ENCODE measurements around the gene ZFP92.
"Not testable (repeated sequence)": the region's sequence is repeated elsewhere in the genome, so short reads cannot be mapped to it uniquely, and the experiment has no call there.

Gene ZFP92

GRCh38 chrX:153387987-153388721 is 23.1 kb upstream of the ZFP92 start:
- Histone ChIP-seq H3K27ac (ENCODE audit: low read depth, low read length) (no peak overlapping the region), H3K4me3 (ENCODE audit: low read depth in 1 of 2, low read length in 2 of 2) (no peak overlapping the region), H3K27me3 (ENCODE audit: control insufficient read depth in 1 of 2, insufficient read depth in 2 of 2, low read length in 2 of 2) (peaks cover 0 to 6% of the 10 kb centered on the region in 2 donors), H3K9me3 (ENCODE audit: low read length) (no peaks in the 10 kb centered on the region), H3K36me3 (ENCODE audit: insufficient read depth, low read length) (no peaks in the 10 kb centered on the region), H3K4me1 (ENCODE audit: insufficient read depth, low read length) (no peaks in the 10 kb centered on the region), H3K9ac (ENCODE audit: low read length) (no peak overlapping the region)

DNA sequence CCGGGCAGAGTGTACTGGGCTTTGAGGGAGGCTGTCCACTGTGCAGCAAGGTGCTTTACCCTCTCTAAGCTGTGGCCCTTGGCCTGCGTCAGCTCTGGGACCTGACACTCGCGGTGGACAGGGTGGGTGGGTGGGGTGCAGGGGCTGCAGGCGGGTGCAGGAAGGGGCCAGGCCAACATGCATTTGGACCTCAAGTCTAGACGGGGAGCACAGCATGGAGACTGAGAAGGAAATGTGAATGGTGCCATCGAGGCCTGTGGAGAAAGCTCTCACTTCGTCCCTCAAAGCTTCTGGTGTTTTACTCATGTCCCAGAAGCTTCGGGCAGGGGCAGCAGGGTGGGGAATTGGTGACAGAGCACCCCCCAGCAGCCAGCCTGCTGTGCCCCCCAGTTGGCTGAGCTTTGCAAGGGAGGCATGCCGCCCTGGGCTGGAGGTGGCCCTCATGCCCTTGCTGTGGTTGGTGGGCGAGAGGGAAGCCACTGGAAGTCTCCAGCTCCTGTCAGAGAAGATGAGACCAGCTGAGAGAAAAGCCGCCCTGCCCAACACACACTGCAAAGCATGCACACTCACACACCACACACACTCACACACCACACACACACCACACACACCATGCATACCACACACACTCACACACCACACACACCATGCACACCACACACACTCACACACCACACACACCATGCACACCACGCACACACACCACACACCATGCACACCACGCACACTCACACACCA is 22.4 kb upstream of the ZFP92 start:
- no peak overlapping the region for H3K9ac ChIP-seq (ENCODE audit: low read length)
- no peaks in the 10 kb centered on the region for H3K36me3 ChIP-seq (ENCODE audit: insufficient read depth, low read length)
- no peak overlapping the region for H3K27ac ChIP-seq (ENCODE audit: low read depth, low read length)
- H3K4me1 ChIP-seq (ENCODE audit: insufficient read depth, low read length) = no peaks in the 10 kb centered on the region
- no peaks in the 10 kb centered on the region for H3K9me3 ChIP-seq (ENCODE audit: low read length)
- no peak overlapping the region for H3K4me3 ChIP-seq (ENCODE audit: low read depth in 1 of 2, low read length in 2 of 2)
- peaks cover 0 to 8% of the 10 kb centered on the region in 2 donors for H3K27me3 ChIP-seq (ENCODE audit: control insufficient read depth in 1 of 2, insufficient read depth in 2 of 2, low read length in 2 of 2)

GRCh38 chrX:153389460-153389768 is 21.9 kb upstream of the ZFP92 start:
- not testable (repeated sequence) for H3K36me3 ChIP-seq (ENCODE audit: insufficient read depth, low read length); H3K4me3 ChIP-seq (ENCODE audit: low read depth in 1 of 2, low read length in 2 of 2); H3K9ac ChIP-seq (ENCODE audit: low read length); H3K9me3 ChIP-seq (ENCODE audit: low read length); H3K4me1 ChIP-seq (ENCODE audit: insufficient read depth, low read length); H3K27ac ChIP-seq (ENCODE audit: low read depth, low read length); H3K27me3 ChIP-seq (ENCODE audit: control insufficient read depth in 1 of 2, insufficient read depth in 2 of 2, low read length in 2 of 2)

DNA sequence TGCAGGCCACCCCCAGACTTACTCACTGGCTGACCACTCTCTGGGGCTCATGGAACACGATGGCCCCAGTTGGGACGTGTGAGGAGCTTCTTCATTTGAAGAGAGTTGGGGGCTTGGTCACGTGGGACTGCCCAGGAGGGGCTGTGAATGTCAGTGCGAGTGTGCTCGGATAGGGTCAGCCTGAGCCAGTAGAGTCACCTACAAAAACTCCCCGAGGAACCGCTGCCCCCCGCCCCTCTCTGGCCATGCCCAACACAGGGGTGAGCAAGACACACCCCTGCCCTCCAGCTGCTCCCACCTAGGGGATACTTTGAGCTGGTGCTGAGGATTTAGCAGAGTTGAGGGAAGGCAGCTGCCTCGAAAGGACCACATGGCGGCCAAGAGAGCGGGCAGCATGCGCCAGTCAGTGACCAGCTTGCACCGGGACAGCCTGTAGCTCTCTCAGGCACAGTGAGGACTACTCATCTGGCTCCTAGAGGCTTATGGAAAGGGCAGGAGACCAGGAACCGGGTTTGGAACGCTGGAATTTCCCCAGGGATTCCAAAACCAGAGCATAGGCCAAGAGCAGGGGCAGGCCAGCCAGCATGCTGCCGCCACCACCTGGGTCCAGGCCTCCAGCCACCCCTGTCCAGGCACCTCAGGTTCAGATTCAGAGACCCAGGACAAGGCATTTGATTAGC is 18.5 kb upstream of the ZFP92 start:
- Histone ChIP-seq H3K9me3 (ENCODE audit: low read length) (no peaks in the 10 kb centered on the region), H3K27ac (ENCODE audit: low read depth, low read length) (no peak overlapping the region), H3K4me3 (ENCODE audit: low read depth in 1 of 2, low read length in 2 of 2) (no peak overlapping the region), H3K27me3 (ENCODE audit: control insufficient read depth in 1 of 2, insufficient read depth in 2 of 2, low read length in 2 of 2) (peaks cover 0 to 19% of the 10 kb centered on the region in 2 donors), H3K36me3 (ENCODE audit: insufficient read depth, low read length) (no peaks in the 10 kb centered on the region), H3K9ac (ENCODE audit: low read length) (no peak overlapping the region), H3K4me1 (ENCODE audit: insufficient read depth, low read length) (no peaks in the 10 kb centered on the region)

GRCh38 chrX:153394612-153395011 is 16.7 kb upstream of the ZFP92 start:
- Histone ChIP-seq H3K36me3 (ENCODE audit: insufficient read depth, low read length) (no peaks in the 10 kb centered on the region), H3K27ac (ENCODE audit: low read depth, low read length) (no peak overlapping the region), H3K4me3 (ENCODE audit: low read depth in 1 of 2, low read length in 2 of 2) (no peak overlapping the region), H3K9ac (ENCODE audit: low read length) (no peak overlapping the region), H3K9me3 (ENCODE audit: low read length) (no peaks in the 10 kb centered on the region), H3K4me1 (ENCODE audit: insufficient read depth, low read length) (no peaks in the 10 kb centered on the region), H3K27me3 (ENCODE audit: control insufficient read depth in 1 of 2, insufficient read depth in 2 of 2, low read length in 2 of 2) (peaks cover 0 to 28% of the 10 kb centered on the region in 2 donors)

DNA sequence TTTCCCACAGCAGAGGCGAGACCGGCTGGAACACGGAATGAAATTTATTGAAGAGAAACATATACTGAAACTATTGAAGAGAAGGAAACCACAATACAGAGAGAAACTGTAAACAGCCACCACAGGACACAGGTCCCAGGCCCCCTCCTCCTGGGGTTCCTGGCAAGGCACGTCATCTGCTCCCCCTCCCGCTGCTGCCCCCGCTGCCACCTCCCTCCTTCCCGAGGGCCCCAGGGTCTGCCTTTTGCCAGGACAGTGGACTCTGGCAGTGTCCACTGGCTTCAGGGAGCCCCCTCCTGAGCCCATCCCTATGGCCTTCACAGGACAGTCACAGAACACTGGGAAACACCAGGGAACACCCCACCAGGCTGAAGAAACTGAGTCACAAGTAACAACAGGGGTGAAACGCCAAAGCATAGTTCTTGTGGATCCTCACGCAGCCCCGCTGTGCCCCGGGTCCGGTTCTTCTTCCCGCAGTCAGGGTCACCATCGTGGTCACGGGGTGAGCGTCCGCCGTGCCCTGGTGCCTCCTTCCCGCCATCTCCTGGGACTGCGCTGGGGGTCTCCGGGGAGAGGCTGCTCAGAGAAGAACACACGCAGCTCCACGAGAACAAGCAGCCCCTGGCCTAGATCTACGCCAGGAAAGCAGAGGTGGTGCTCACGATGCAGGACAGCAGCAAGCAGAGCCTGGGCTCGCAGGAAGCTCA is 15.5 kb upstream of the ZFP92 start:
- Histone ChIP-seq H3K27me3 (ENCODE audit: control insufficient read depth in 1 of 2, insufficient read depth in 2 of 2, low read length in 2 of 2) (peaks cover 0 to 28% of the 10 kb centered on the region in 2 donors), H3K4me3 (ENCODE audit: low read depth in 1 of 2, low read length in 2 of 2) (no peak overlapping the region), H3K9me3 (ENCODE audit: low read length) (no peaks in the 10 kb centered on the region)

GRCh38 chrX:153396320-153397195 is 14.7 kb upstream of the ZFP92 start:
- Histone ChIP-seq H3K27me3 (ENCODE audit: control insufficient read depth in 1 of 2, insufficient read depth in 2 of 2, low read length in 2 of 2) (peaks cover 0 to 28% of the 10 kb centered on the region in 2 donors), H3K27ac (ENCODE audit: low read depth, low read length) (no peak overlapping the region), H3K9ac (ENCODE audit: low read length) (no peak overlapping the region), H3K4me1 (ENCODE audit: insufficient read depth, low read length) (no peaks in the 10 kb centered on the region), H3K4me3 (ENCODE audit: low read depth in 1 of 2, low read length in 2 of 2) (no peak overlapping the region), H3K36me3 (ENCODE audit: insufficient read depth, low read length) (no peaks in the 10 kb centered on the region), H3K9me3 (ENCODE audit: low read length) (peaks cover 4% of the 10 kb centered on the region)

More for the DNA sequence above, 15.5 kb upstream of the ZFP92 start:
- no peak overlapping the region for H3K27ac ChIP-seq (ENCODE audit: low read depth, low read length)
- no peaks in the 10 kb centered on the region for H3K36me3 ChIP-seq (ENCODE audit: insufficient read depth, low read length)
- no peak overlapping the region for H3K9ac ChIP-seq (ENCODE audit: low read length)
- H3K4me1 ChIP-seq (ENCODE audit: insufficient read depth, low read length) = no peaks in the 10 kb centered on the region

DNA sequence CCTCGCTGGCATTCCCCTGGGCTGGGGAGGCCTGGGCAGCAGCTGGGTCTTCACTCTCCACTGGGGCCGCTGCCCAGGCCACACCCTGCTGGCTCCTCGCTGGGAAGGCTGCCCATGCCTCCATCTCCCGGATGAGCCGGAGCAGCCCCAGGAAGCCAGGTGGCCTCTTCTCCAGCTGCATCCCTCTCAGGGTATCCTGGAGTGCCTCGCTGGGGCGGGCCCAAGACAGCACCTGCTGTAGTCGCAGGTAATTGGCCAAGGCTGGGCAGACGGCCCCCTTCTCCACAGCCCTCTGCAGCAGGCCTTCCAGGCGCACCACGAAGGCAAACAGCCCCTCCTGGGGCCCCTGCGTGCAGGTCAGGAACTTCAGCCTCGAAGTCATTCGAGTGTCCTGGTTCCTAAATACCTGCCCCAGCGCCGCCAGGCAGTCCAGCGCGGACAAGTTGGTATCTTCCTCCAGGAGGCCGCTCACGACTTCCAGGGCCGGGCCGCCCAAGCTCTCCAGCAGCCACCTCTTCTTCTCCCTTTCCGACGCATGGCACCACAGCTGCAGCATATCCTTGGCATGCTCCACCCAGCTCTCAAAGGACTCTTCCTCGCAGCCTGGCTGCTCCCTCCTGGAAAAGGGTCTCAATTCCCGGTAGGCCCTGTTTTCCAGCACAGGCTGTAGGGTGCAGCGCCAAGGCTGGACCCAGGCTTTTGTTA is 13.9 kb upstream of the ZFP92 start:
- peaks cover 4% of the 10 kb centered on the region for H3K9me3 ChIP-seq (ENCODE audit: low read length)
- no peaks in the 10 kb centered on the region for H3K4me1 ChIP-seq (ENCODE audit: insufficient read depth, low read length)
- no peak overlapping the region for H3K27ac ChIP-seq (ENCODE audit: low read depth, low read length)
- H3K4me3 ChIP-seq (ENCODE audit: low read depth in 1 of 2, low read length in 2 of 2) = no peak overlapping the region
- no peak overlapping the region for H3K9ac ChIP-seq (ENCODE audit: low read length)
- H3K36me3 ChIP-seq (ENCODE audit: insufficient read depth, low read length) = no peaks in the 10 kb centered on the region
- H3K27me3 ChIP-seq (ENCODE audit: control insufficient read depth in 1 of 2, insufficient read depth in 2 of 2, low read length in 2 of 2) = peaks cover 0 to 28% of the 10 kb centered on the region in 2 donors

- peaks cover 0 to 20% of the 10 kb centered on the region in 2 donors for H3K27me3 ChIP-seq (ENCODE audit: control insufficient read depth in 1 of 2, insufficient read depth in 2 of 2, low read length in 2 of 2)
- H3K4me1 ChIP-seq (ENCODE audit: insufficient read depth, low read length) = no peaks in the 10 kb centered on the region
These were observed 12.9 kb upstream of the ZFP92 start for GRCh38 chrX:153398275-153398960.

More at GRCh38 chrX:153398275-153398960, 12.9 kb upstream of the ZFP92 start:
- Histone ChIP-seq H3K9me3 (ENCODE audit: low read length) (peaks cover 4% of the 10 kb centered on the region), H3K36me3 (ENCODE audit: insufficient read depth, low read length) (no peaks in the 10 kb centered on the region), H3K9ac (ENCODE audit: low read length) (no peak overlapping the region), H3K27ac (ENCODE audit: low read depth, low read length) (no peak overlapping the region), H3K4me3 (ENCODE audit: low read depth in 1 of 2, low read length in 2 of 2) (no peak overlapping the region)
